Activated CD4-positive, alpha-beta T cell treated with anti-CD3 and anti-CD28 coated beads, Interleukin-2, Interleukin-4, amounts not matched to agents 100 ng/mL and 50 ng/mL, durations not matched to agents 16 hours and 8 hours (primary cell): Measurements from ENCODE around the gene EGLN1.

ENCODE experiments used
- DNase-seq: peaks from one replicate; pipeline ENCODE4 v3.0.0-alpha.2; 2020; ENCODE audit warnings: low spot score

The EGLN1 gene

DNA sequence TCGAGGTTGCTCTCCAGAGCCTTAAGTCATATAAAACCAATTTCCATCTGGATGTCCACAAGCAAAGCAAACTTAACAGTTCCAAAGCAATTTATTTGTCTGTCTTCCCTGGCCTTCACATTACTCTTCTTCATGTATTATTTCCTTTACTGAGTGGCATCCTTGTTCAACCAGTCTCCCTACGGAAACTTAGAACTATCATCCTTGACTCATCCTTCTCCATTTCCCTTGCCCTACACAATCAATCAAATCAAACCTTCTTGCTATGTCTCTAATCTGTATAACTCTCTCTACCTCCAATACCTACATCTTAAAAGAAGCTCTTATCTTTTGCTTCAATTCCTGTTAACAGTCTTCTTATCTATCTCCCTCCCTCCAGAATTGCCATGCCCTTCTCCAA is 25.4 kb downstream of the EGLN1 start:
- DNase-seq = no peak

DNA sequence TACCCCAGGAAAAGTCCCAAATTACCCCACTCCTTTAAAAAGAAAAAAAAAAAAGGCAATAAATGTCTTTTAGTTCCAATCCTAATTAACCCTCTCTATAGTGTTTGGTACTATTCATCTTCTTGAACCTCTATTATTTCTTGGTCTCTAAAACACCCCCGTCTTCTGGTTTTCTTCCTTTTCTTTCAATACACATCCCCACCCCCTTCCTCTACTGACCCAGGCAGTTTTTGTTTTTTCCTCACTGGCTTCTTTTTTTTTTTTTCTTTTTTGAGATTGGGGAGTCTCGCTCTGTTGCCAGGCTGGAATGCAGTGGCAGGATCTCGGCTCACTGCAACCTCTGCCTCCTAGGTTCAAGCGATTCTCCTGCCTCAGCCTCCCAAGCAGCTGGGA is 26.1 kb downstream of the EGLN1 start:
- no peak for DNase-seq

DNA sequence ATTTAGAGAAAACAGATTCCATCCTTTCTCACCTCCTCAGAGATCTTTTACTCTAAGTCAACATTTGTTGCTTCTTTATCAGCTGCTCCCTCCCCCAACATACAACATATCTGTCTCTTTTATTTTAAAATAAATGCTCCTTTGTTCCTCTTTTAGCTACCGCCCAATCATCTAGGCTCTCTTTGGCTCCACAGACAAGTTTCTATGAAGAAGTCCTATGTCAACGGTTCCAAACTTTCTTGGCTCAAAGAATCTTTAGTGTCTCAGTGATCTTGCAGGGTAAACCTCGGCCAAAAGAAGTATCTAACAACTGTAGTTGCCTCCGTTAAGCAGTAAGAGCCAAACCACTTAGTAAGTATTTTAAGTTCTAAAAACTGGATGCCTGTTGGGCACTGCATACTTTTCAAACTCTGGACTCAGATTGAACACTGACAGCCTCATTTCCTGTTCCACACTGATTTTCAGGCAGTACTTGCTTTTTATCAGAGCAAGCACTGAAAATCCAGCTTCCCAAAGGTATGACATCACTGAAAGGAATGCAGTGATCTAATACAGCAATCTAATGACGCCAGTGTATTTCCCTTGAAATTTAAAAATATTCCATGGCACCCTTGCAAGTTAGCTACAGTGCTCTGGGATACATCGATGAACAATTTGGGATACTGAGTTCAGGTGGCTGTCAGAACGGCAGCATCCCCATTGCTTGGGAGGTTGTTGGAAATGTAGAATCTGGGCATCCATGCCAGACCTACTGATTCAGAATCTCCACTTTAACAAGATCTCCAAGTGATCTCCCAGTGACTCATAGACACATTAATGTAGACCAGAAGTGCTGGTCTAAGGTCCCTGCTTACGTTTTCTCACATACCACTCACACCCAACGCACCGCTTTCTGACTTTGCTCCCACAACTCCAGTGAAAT is 26.8 kb downstream of the EGLN1 start:
- DNase-seq = no peak

DNA sequence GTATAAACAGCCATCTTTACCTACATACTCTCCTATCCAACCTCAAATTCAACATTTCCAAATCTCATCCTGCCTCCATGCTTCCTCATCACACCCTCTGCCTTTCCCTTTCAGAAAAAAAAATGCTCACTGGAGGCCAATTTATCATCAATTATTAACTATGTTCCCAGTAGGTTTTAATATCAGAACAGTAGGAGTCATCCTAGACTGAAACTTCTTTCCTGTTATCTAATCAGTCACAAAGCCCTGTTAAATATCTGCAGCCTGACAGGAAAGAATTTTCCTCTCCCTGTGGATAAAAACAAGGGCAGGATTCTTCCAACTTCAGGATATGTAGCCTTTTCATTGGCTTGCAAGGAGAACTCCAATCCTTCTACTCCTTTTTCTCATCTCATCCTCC is 28.4 kb downstream of the EGLN1 start:
- DNase-seq = no peak

DNA sequence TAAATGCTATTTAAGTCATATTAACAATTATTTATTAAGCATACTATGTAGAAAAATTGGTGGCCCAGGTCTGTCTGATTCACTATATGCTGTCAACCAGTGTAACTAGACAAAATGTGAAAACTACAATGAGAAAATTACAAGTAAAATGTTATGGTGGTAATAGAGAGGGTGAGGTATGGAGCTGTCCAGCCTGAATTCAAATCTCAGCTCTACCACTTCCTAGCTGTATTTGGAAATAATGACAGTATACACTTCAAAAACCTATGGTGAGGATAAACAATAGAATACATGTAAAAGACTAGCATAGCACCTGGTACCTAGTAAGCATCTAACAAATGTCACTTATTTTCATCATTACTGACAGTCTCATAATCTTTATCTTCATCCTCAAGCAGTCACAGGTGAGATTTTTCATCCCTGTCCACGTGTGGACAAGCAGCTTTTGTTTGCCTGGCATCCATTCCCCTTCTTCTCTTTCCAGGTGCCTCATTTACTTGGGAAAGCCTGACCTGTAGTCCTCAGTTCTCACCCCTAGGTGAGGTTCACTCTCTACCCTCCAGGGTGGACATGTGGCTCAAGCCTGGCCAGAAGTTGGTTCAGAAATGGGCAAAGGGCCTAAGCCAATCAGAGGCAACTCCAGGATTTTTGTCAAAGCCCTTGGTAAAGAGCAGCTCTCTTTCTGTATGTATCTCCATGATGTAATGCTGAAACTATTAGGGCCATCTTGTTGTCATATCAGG is 29.5 kb downstream of the EGLN1 start:
- DNase-seq = no peak

- DNase-seq = peak; percentile 20
Measured at GRCh38 chr1:231390071-231390470, 32.0 kb downstream of the EGLN1 start.

DNA sequence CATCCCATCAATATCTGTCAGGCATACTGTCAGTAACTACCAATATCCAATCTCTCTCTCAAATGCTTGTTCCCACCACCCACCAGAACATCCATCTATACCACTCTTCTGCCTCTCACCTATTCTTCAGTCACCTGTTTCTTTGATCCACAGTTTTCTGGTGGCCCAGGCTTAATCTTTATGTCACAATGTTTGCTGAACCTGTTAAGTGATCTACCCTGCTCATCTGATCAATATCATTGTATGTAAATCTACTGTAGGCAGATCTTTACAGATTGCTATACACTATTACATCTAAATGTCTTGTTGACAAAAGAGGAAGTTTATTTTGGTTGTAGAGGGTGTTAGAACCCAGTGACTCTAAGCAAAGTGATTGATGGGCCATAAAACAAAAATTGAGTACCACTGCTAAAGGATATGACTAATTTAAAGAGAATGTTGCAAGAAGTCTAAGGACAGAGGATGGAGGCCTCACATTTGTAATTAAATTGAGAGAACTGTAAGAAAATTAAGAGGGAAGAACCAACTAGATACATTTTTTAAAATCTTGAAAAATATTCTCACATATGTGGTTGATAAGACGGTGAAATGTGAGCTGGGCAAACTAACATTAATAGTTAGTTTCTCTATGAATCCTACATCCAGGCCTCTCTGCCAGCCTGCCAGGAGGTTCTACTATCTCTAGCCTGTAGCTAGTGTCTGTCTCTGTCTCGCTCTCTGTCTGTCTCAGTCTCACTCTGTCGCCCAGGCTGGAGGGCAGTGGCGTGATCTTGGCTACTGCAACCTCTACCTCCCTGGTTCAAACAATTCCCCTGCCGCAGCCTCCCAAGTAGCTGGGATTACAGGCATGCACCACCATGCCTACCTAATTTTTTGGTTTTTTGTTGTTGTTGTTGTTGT is 34.1 kb downstream of the EGLN1 start:
- peak; percentile 48 for DNase-seq

- no peak for DNase-seq
Measured at GRCh38 chr1:231386466-231386865, 35.6 kb downstream of the EGLN1 start.

GRCh38 chr1:231385416-231385748 is 36.7 kb downstream of the EGLN1 start:
- no peak for DNase-seq

- no peak for DNase-seq
Measured at GRCh38 chr1:231384696-231385415, 37.2 kb downstream of the EGLN1 start.

- no peak for DNase-seq
Measured at GRCh38 chr1:231383159-231383860, 38.8 kb downstream of the EGLN1 start.

GRCh38 chr1:231382426-231382825 is 39.7 kb downstream of the EGLN1 start:
- DNase-seq = no peak

DNA sequence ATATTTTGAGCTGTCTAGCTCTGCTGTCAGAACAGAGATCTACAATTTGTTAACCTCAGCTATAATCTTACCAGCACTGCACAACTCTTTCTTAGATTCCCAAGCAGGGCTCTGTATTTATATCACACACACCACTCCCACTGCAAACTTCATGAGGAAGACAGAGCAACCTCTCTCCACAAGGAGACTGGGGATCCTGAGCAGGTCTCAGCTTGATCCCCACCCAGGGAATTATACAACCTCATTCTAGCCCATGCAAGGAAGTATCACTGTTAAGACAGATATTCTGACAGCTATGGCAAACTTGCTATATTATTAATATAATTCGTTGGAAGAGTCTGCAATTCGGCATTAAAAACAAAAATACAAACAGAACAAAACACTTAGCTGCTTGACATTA is 40.4 kb downstream of the EGLN1 start:
- DNase-seq = no peak

DNA sequence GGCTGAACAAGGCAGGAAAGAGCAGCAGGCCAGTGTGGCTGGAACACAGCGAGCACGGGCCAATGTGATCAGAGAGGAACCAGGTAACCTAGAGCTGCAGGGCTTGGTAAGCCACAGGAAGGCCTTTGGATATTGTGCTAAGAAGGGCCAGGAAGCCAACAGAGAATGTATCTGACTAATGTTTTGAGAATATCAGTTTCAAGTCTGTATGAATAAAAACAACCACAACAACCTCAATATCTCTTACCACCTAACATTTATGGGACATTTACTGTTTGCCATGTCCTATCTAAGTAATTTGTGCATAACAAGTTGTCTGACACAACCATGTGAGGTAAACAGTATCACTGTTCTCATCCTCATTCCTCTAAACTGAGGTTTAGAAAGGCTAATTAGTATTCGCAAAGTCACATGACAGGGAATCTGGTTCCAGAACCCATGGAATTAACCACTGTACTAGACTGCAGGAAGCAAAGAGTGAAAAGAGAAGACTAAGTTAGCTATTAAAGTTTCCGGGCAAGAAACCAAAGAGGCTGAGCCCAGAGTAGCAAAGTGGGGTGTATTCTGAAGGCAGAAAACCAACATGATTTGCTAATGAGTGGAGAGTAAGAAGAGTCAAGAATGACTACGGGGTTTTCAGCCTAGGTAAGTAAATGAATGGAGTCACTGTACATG is 45.1 kb downstream of the EGLN1 start:
- DNase-seq = peak; percentile 20

DNA sequence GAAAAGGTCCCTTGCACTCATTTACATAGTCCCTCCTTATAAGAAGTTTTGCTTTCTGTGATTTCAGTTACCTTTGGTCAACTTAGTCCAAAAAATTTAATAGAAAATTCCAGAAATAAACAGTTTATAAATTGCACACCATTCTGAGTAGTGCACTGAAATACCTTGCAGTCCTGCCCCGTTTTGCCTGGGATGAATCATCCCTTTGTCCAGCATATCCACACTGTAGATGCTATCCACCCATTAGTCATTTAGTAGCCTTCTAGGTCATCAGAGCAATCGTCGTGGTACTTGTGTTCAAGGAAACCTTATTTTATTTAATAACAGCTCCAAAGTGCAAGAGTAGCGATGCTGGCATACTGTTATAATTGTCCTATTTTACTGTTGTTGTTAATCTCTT is 46.0 kb downstream of the EGLN1 start:
- DNase-seq = no peak

GRCh38 chr1:231374394-231374793 is 47.7 kb downstream of the EGLN1 start:
- DNase-seq = no peak

DNA sequence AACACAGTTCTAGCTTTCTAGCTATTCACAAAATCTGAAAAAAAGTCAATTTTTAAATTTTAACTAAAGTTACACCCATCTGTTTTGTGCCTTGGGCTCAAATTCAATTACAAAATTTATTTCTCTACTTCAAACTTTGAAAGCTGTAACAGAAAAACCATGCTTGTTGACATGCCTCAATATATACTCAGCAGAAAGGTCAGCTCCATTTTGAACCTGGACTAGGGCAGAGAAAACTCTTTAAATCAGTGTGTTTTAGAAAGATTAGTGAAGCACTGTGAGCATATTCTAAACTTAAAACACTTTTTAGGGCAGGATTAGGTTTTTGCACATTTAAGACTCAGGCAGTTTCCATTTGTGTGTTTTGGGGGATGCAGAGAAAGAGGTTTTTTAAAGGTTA is 49.6 kb downstream of the EGLN1 start:
- no peak for DNase-seq

DNA sequence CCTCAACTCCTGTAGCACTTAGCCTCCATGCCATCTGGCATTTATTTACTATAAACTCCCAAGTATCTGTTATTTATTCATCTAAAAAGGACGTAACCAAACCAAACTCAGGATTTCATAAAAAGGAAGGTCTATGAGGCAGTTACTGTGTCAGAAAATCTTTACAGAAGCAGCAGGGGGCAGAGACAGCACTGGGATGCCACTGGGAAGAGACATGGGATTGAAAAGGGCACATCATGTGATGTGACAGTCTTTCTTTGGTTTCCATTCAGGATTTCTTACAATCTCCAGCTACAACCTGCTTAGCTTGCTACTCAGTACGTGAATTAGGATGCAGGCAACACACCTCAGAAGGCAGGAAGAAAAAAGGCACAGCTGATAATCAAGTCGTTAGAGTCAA is 52.8 kb downstream of the EGLN1 start:
- DNase-seq = no peak

DNA sequence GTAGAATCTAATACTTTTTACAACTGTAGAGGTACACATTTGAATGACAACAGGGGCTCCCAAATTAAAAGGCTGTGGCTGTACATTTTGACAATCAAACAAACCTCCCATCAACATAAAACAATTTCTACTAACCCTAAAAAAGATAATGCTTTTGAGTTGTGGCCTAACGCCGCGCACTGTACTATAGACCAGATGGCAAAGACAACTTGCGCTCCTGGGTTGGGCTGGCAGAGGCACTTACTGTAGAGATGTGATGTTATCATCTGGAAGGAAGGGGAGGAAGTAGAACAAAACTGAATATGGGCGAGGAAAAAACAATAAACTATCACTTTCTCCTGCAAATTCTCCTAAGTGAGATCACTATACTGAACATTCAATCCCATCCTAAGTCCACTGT is 57.9 kb downstream of the EGLN1 start:
- no peak for DNase-seq

- DNase-seq = no peak
Measured at GRCh38 chr1:231363624-231364023, 58.5 kb downstream of the EGLN1 start.

GRCh38 chr1:231362325-231362724 is 59.8 kb downstream of the EGLN1 start:
- no peak for DNase-seq
